K562 (cell line): Measurements from ENCODE around the gene PSMG3. TPM values are rescaled to one million over a fixed set of nuclear protein-coding genes. Genes with fewer than 3 reads are reported as not detected.

Experiments used
- ATAC-seq: fragments of 200-7000 bp; cut with Tn5 transposase; 3 replicates; pipeline ENCODE4 v1.9.1; 2020; ENCODE audit warnings: moderate library complexity
- BruUV-seq: library from RNA; stranded (reverse); fragments of 400-500 nt; replicated peaks from 2 replicates; lab custom pipeline; 2021; lab: Mats Ljungman, UMichigan
- CTCF ChIA-PET: fragments of 300-600 bp; formaldehyde crosslinking; extraction: SDS; loops from one replicate; lab custom pipeline; 2021; ENCODE audit warnings: low intra/inter-chr PET ratio; lab: Yijun Ruan, JAX
- POLR2A ChIA-PET: fragments of 300-600, 350-650 bp; sonication (Branson Sonifier 250); formaldehyde crosslinking; extraction: SDS; loops from one replicate; lab custom pipeline; 2021; ENCODE audit warnings: antibody characterized with exemption, inconsistent platforms; lab: Yijun Ruan, JAX
- DNase-seq, 4 experiments: peaks; one replicate each; pipeline versions ENCODE4 v3.0.0 to v3.0.0-alpha.2; 2011 to 2018; ENCODE audit warnings: low spot score in 3 of 4, mixed read lengths in 3 of 4; ENCODE audit errors: extremely low read depth in 1 of 4
- FAIRE-seq: peaks from 2 replicates; lab custom pipeline; 2011; peaks lifted over from hg19 to GRCh38; lab: Jason Lieb, UNC
- H2AFZ ChIP-seq: 2 replicates; pipeline ENCODE4 v1.6.0; 2011; ENCODE audit warnings: low read depth, low read length, control low read depth, inconsistent platforms
- H3K27ac ChIP-seq: fragments of 200-600 bp; 3 replicates; pipeline ENCODE4 v1.8.0; 2011; ENCODE audit warnings: low read depth, mild to moderate bottlenecking, control low read depth, inconsistent platforms, low read length, moderate library complexity, mixed read lengths; ENCODE audit errors: extremely low read depth
- H3K27me3 ChIP-seq, 2 experiments: fragments of 300-600 bp in 1 of 2; 2 replicates in 1 of 2; 3 replicates in 1 of 2; pipeline versions ENCODE4 v1.6.0 to v1.8.0; 2011; ENCODE audit warnings: inconsistent platforms in 2 of 2, low read length in 2 of 2, mild to moderate bottlenecking in 1 of 2, mixed read lengths in 1 of 2, moderate library complexity in 1 of 2; ENCODE audit not compliant: control insufficient read depth in 2 of 2, insufficient read depth in 2 of 2
- H3K36me3 ChIP-seq: fragments of 300-600 bp; 3 replicates; pipeline ENCODE4 v1.8.0; 2011; ENCODE audit warnings: mild to moderate bottlenecking, low read length, inconsistent platforms; ENCODE audit not compliant: control insufficient read depth, insufficient read depth
- H3K4me1 ChIP-seq, 2 experiments: fragments of 200-600 bp in 1 of 2; replicated peaks in 1 of 2; 2 replicates in 1 of 2; 3 replicates in 1 of 2; pipeline versions ENCODE4 v1.5.1 to v1.8.0; 2011; ENCODE audit warnings: inconsistent platforms in 2 of 2, low read length in 2 of 2, mild to moderate bottlenecking in 1 of 2, mixed read lengths in 1 of 2, moderate library complexity in 1 of 2; ENCODE audit not compliant: control insufficient read depth in 2 of 2, insufficient read depth in 2 of 2
- H3K4me2 ChIP-seq: 2 replicates; pipeline ENCODE4 v1.6.1; 2011; ENCODE audit warnings: low read length, control low read depth, inconsistent platforms, mixed read lengths; ENCODE audit not compliant: insufficient read depth
- H3K4me3 ChIP-seq: fragments of 200-600 bp; sonication (generic), shearing (Covaris generic); 2 replicates; pipeline ENCODE4 v1.5.1; 2016; ENCODE audit warnings: control low read depth, inconsistent platforms
- H3K79me2 ChIP-seq: fragments of 200-600 bp; 3 replicates; pipeline ENCODE4 v1.8.0; 2011; ENCODE audit warnings: low read length, inconsistent platforms; ENCODE audit not compliant: control insufficient read depth, insufficient read depth
- H3K9ac ChIP-seq, 2 experiments: 2 replicates each; pipeline versions ENCODE4 v1.6.0 to v1.6.1; 2011; ENCODE audit warnings: low read depth in 2 of 2, low read length in 2 of 2, control low read depth in 1 of 2, inconsistent platforms in 1 of 2, mild to moderate bottlenecking in 1 of 2, mixed read lengths in 1 of 2; ENCODE audit not compliant: insufficient read depth in 1 of 2
- H3K9me1 ChIP-seq: one replicate; pipeline ENCODE4 v1.6.0; 2011; ENCODE audit warnings: inconsistent platforms, mild to moderate bottlenecking, low read length, moderate library complexity; ENCODE audit not compliant: control insufficient read depth, insufficient read depth
- H3K9me3 ChIP-seq: replicated peaks from 2 replicates; pipeline ENCODE4 v1.5.1; 2011; ENCODE audit warnings: low read depth, low read length, inconsistent platforms; ENCODE audit not compliant: control insufficient read depth, insufficient read depth
- H4K20me1 ChIP-seq: replicated peaks from 2 replicates; pipeline ENCODE4 v1.6.1; 2011; ENCODE audit warnings: low read length, inconsistent platforms, mixed read lengths; ENCODE audit not compliant: control insufficient read depth, insufficient read depth
- HDAC3 ChIP-seq: fragments of 450-650 bp; IDR thresholded peaks from 2 replicates; pipeline ENCODE4 v1.6.1; 2018; ENCODE audit warnings: borderline replicate concordance, mild to moderate bottlenecking, moderate library complexity; ENCODE audit not compliant: partially characterized antibody
- LEF1 ChIP-seq: fragments of 450-650 bp; IDR thresholded peaks from 2 replicates; pipeline ENCODE4 v1.6.1; 2016; ENCODE audit warnings: mild to moderate bottlenecking
- SIN3A ChIP-seq, 2 experiments: fragments of 150-350 bp in 1 of 2; IDR thresholded peaks; 2 replicates each; pipeline ENCODE4 v1.6.1; 2011 to 2016; ENCODE audit warnings: borderline replicate concordance in 2 of 2, low read depth in 2 of 2, low read length in 2 of 2, mild to moderate bottlenecking in 2 of 2, moderate library complexity in 2 of 2; ENCODE audit not compliant: control insufficient read depth in 1 of 2
- YY1 ChIP-seq, 3 experiments: IDR thresholded peaks; 2 replicates each; pipeline ENCODE4 v1.6.1; 2011; ENCODE audit warnings: low read length in 2 of 3, mild to moderate bottlenecking in 2 of 3, moderate library complexity in 2 of 3, borderline replicate concordance in 1 of 3, control low read depth in 1 of 3, low read depth in 1 of 3; ENCODE audit not compliant: insufficient read depth in 3 of 3, insufficient replicate concordance in 2 of 3, control insufficient read depth in 1 of 3, insufficient read length in 1 of 3; ENCODE audit errors: extremely low read depth in 1 of 3
- ZNF224 ChIP-seq: sonication (generic); formaldehyde crosslinking; IDR thresholded peaks from 2 replicates; pipeline ENCODE4 v1.8.0; 2022; ENCODE audit warnings: mild to moderate bottlenecking, missing genetic modification reagents
- ZNF436 ChIP-seq: fragments of 250-450, 450-650 bp; sonication (Bioruptor Pico); formaldehyde crosslinking; IDR thresholded peaks from 2 replicates; pipeline ENCODE4 v1.7.0; 2020; ENCODE audit warnings: mild to moderate bottlenecking
- ZNF695 ChIP-seq: fragments of 450-650 bp; formaldehyde crosslinking; IDR thresholded peaks from 2 replicates; pipeline ENCODE4 v1.4.0; 2020; ENCODE audit warnings: mild to moderate bottlenecking, moderate library complexity
- WGBS: fragments of 100-300 bp; shearing (Covaris generic); methylation state at CpG from one replicate; pipeline ENCODE4 v1.1.6; 2016; ENCODE audit warnings: low coverage, mixed read lengths; ENCODE audit not compliant: insufficient coverage; ENCODE audit errors: missing lambda C conversion rate; 5-methylcytosine and 5-hydroxymethylcytosine counted together
- in situ Hi-C: fragments of 300-500 bp; cut with MboI; formaldehyde crosslinking; loops from 4 replicates; pipeline ENCODE4 v1.15.0; 2018; ENCODE audit warnings: inconsistent platforms, mixed read lengths
- intact Hi-C: fragments of 100-400 bp; cut with micrococcal nuclease; formaldehyde crosslinking; loops from 2 replicates; pipeline ENCODE4 v1.14.2; 2022
- polyA plus RNA-seq, 8 experiments: library from polyadenylated mRNA; depleted of rRNA in 4 of 8; stranded (reverse) in 5 of 8; unstranded in 3 of 8; fragments of >200 nt; fragmentation: Nextera tagmentation in 2 of 8; fragmentation: Illumina TruSeq in 1 of 8; extraction: Ambion mirVana in 2 of 8; extraction: Trizol in 1 of 8; gene quantifications; 2 replicates each; pipeline versions ENCODE4 v1.2.1 to v1.2.3, GENCODE V29; 2011 to 2014; ENCODE audit warnings: inconsistent platforms in 1 of 8, missing spikeins in 1 of 8
- total RNA-seq, 7 experiments: library from RNA; depleted of rRNA in 6 of 7; stranded (reverse); fragments of >200 nt in 6 of 7; fragmentation: Illumina TruSeq in 2 of 7; extraction: Trizol in 2 of 7; gene quantifications; 2 replicates each; pipeline versions ENCODE4 v1.2.1 to v1.2.3, GENCODE V29; 2011 to 2021; ENCODE audit warnings: low replicate concordance in 1 of 7
- TF ChIP-seq, protein P1 (sequence below): IDR thresholded peaks from 2 replicates; pipeline ENCODE4 v1.6.1; 2011; ENCODE audit warnings: borderline replicate concordance, low read depth, mild to moderate bottlenecking, moderate library complexity, low read length; ENCODE audit not compliant: insufficient read depth, poor library complexity, severe bottlenecking
- TF ChIP-seq, protein P2 (sequence below): fragments of 450-650 bp; IDR thresholded peaks from 2 replicates; pipeline ENCODE4 v1.6.1; 2018; ENCODE audit warnings: mild to moderate bottlenecking, low read depth; ENCODE audit not compliant: partially characterized antibody

Gene PSMG3
- total and polyA plus RNA-seq, 9 of the 15 experiments (the other 6 are each of a cell fraction or from before 2014, with no cell fraction given) = 34.8 to 122 (median 80.1) TPM

DNA sequence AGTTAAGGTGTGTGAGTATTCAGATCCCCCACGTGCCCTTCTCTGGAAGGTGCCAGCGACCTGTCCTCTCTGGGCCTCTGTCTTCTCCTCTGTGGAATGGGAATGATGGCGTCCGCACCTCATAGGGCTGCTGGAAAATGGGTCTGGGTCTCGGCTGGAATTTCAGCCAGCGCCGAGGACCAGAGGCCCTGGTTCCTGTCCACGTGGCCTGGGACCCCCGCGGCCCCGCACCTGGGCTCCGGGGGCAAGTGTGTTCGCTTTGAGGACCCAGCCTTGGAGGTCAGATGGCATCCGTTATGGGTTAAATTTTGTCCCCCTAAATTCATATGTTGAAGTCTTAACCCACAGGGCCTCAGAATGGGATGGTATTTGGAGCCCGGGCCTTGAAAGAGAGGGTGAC lies 32.6 kb upstream of the PSMG3 start:
- intact Hi-C loops = no loop called here
- H3K9me3 ChIP-seq = no peaks in the 10 kb centered on the region; the same call in 1 of the 2 replicates
- no peak overlapping the region for H2AFZ ChIP-seq
- peaks cover 60 to 88% of the 10 kb centered on the region in 2 experiments for H3K27me3 ChIP-seq
- peaks cover 6% of the 10 kb centered on the region for H4K20me1 ChIP-seq
- H3K4me2 ChIP-seq = no peak overlapping the region
- ATAC-seq = no peak
- ChIA-PET POLR2A (no interaction called here), CTCF (no interaction called here)
- no peak overlapping the region for H3K9ac ChIP-seq
- no peak for DNase-seq
- BruUV-seq = no TSS peak
- no peak for FAIRE-seq
- no peak overlapping the region for H3K4me3 ChIP-seq
- 2% methylated on average over 11 of the region's 15 CpGs for WGBS
- TF ChIP-seq HDAC3 (no peak), LEF1 (no peak), ZNF695 (CRISPR knock-in tag) (no peak), SIN3A (IDR thresholded peaks at IDR 0.05; ENCODE audit: borderline replicate concordance in 2 of 2, control insufficient read depth in 1 of 2, low read depth in 2 of 2, low read length in 2 of 2) (no peak), YY1 (IDR thresholded peaks at IDR 0.05; ENCODE audit: borderline replicate concordance in 1 of 3, control insufficient read depth in 1 of 3, extremely low read depth in 1 of 3, insufficient read depth in 3 of 3, insufficient read length in 1 of 3, insufficient replicate concordance in 2 of 3, low read depth in 1 of 3, low read length in 2 of 3) (no peak), ZNF224 (CRISPR knock-in tag) (no peak), ZNF436 (no peak)
- TF ChIP-seq, protein P1, sequence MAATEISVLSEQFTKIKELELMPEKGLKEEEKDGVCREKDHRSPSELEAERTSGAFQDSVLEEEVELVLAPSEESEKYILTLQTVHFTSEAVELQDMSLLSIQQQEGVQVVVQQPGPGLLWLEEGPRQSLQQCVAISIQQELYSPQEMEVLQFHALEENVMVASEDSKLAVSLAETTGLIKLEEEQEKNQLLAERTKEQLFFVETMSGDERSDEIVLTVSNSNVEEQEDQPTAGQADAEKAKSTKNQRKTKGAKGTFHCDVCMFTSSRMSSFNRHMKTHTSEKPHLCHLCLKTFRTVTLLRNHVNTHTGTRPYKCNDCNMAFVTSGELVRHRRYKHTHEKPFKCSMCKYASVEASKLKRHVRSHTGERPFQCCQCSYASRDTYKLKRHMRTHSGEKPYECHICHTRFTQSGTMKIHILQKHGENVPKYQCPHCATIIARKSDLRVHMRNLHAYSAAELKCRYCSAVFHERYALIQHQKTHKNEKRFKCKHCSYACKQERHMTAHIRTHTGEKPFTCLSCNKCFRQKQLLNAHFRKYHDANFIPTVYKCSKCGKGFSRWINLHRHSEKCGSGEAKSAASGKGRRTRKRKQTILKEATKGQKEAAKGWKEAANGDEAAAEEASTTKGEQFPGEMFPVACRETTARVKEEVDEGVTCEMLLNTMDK = no peak
- TF ChIP-seq, protein P2, sequence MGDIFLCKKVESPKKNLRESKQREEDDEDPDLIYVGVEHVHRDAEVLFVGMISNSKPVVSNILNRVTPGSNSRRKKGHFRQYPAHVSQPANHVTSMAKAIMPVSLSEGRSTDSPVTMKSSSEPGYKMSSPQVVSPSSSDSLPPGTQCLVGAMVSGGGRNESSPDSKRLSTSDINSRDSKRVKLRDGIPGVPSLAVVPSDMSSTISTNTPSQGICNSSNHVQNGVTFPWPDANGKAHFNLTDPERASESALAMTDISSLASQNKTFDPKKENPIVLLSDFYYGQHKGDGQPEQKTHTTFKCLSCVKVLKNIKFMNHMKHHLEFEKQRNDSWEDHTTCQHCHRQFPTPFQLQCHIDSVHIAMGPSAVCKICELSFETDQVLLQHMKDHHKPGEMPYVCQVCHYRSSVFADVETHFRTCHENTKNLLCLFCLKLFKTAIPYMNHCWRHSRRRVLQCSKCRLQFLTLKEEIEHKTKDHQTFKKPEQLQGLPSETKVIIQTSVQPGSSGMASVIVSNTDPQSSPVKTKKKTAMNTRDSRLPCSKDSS = no peak
- H3K4me1 ChIP-seq = peaks cover 0 to 21% of the 10 kb centered on the region in 2 experiments; a peak in 2 of 5 replicates
- in situ Hi-C loops = no loop called here
- peaks cover 2% of the 10 kb centered on the region for H3K9me1 ChIP-seq
- no peaks in the 10 kb centered on the region for H3K79me2 ChIP-seq
- H3K36me3 ChIP-seq = no peaks in the 10 kb centered on the region
- H3K27ac ChIP-seq = no peak overlapping the region
